Upper lobe of left lung (tissue), 6 donors: Measurements from ENCODE around the gene KCNJ15. TPM values are rescaled to one million over a fixed set of nuclear protein-coding genes. Genes with fewer than 3 reads are reported as not detected.
A peak's percentile ranks its signal among the peaks of the same experiment; 100 is the strongest.

Source experiments
- ATAC-seq, 2 donors: fragments of 200-7000 bp; cut with Tn5 transposase; one replicate each; pipeline ENCODE4 v1.9.1; 2022; ENCODE audit warnings: mild to moderate bottlenecking in 2 of 2, moderate library complexity in 2 of 2; ENCODE audit not compliant: low FRiP score in 2 of 2
- DNase-seq, 2 donors: peaks; one replicate each; pipeline ENCODE4 v3.0.0-alpha.2; 2019 to 2020
- H3K27ac ChIP-seq, 4 donors: fragments of 200-600 bp; sonication (generic); one replicate each; pipeline ENCODE4 v1.5.1; 2016 to 2019
- H3K27me3 ChIP-seq, 4 donors: fragments of 200-600 bp; sonication (generic); one replicate each; pipeline ENCODE4 v1.5.1; 2017 to 2019
- H3K36me3 ChIP-seq, 4 donors: fragments of 200-600 bp; sonication (generic); one replicate each; pipeline ENCODE4 v1.5.1; 2016 to 2019
- H3K4me1 ChIP-seq, 4 donors: fragments of 200-600 bp; sonication (generic); one replicate each; pipeline ENCODE4 v1.5.1; 2018 to 2019
- H3K4me3 ChIP-seq, 4 donors: fragments of 200-600 bp; sonication (generic); one replicate each; pipeline ENCODE4 v1.5.1; 2017 to 2019; ENCODE audit warnings: mild to moderate bottlenecking in 2 of 4, moderate library complexity in 1 of 4
- H3K9me3 ChIP-seq, 4 donors: fragments of 200-600 bp; sonication (generic); one replicate each; pipeline ENCODE4 v1.5.1; 2018 to 2019
- CTCF ChIP-seq, 6 experiments: fragments of 450-650 bp in 4 of 6; fragments of 200-600 bp in 2 of 6; sonication (generic) in 2 of 6; IDR thresholded peaks; one replicate each; pipeline ENCODE4 v1.5.1; 2016 to 2019; ENCODE audit warnings: antibody characterized with exemption in 6 of 6
- EP300 ChIP-seq, 4 donors: sonication (generic); formaldehyde crosslinking; IDR thresholded peaks; one replicate each; pipeline ENCODE4 v1.5.1; 2017; ENCODE audit warnings: antibody characterized with exemption in 4 of 4, control low read depth in 2 of 4
- POLR2A ChIP-seq, 4 donors: fragments of 450-650 bp; IDR thresholded peaks; one replicate each; pipeline ENCODE4 v1.5.1; 2016 to 2017; ENCODE audit warnings: antibody characterized with exemption in 4 of 4, mild to moderate bottlenecking in 2 of 4
- POLR2AphosphoS5 ChIP-seq, 2 donors: sonication (generic); formaldehyde crosslinking; IDR thresholded peaks; one replicate each; pipeline ENCODE4 v1.5.1; 2017; ENCODE audit warnings: antibody characterized with exemption in 2 of 2
- WGBS, 2 donors: methylation state at CpG; one replicate each; pipeline ENCODE4 v1.1.5; 2017 to 2018; 5-methylcytosine and 5-hydroxymethylcytosine counted together
- total RNA-seq, 6 donors: library from RNA; depleted of rRNA in 4 of 6; stranded (reverse); fragments of >200 nt in 4 of 6; gene quantifications; one replicate each; pipeline versions ENCODE4 v1.1.0 to v1.2.1, GENCODE V29; 2016 to 2021
- donor health status: DM: no; HTN: no; CAD: no; lungs with moderate emphysema.
- donor health status: DM: no; HTN: yes; CAD: no; lungs with severe emphysema.

KCNJ15 gene
- total RNA-seq, 6 donors from 2014 or later = 17.9 to 93.0 (median 48.6) TPM

- peak; percentile 91 to 96 (median 94) for TF ChIP-seq CTCF (IDR thresholded peaks at IDR 0.05)
- TF ChIP-seq EP300 (IDR thresholded peaks at IDR 0.05) = no peak
- TF ChIP-seq POLR2AphosphoS5 (IDR thresholded peaks at IDR 0.05) = peak in 1 of 2 donors; percentile 20
- no peak for TF ChIP-seq POLR2A (IDR thresholded peaks at IDR 0.05)
- Histone ChIP-seq H3K9me3 (peaks cover 7 to 19% (median 18%) of the 10 kb centered on the region in 4 donors), H3K4me3 (no peak overlapping the region), H3K27ac (peak overlapping the region; percentile 11 to 75 (median 50)), H3K4me1 (peaks cover 5 to 16% (median 10%) of the 10 kb centered on the region in 4 donors), H3K27me3 (no peaks in the 10 kb centered on the region), H3K36me3 (no peaks in the 10 kb centered on the region)
- peak; percentile 92 to 94 for ATAC-seq
- WGBS, 2 donors = 0 to 4% methylated on average over 7 of the region's 7 CpGs
- DNase-seq = peak in 1 of 2 donors; percentile 88
Measured at GRCh38 chr21:38219049-38219628, 37.7 kb upstream of the KCNJ15 start.

- Histone ChIP-seq H3K36me3 (no peaks in the 10 kb centered on the region), H3K4me1 (peaks cover 5 to 16% (median 10%) of the 10 kb centered on the region in 4 donors), H3K9me3 (peaks cover 19 to 30% (median 30%) of the 10 kb centered on the region in 4 donors), H3K27me3 (no peaks in the 10 kb centered on the region), H3K4me3 (no peak overlapping the region), H3K27ac (peak overlapping the region in 3 of 4 donors; percentile 8 to 71 (median 63))
- no peak for ATAC-seq
- 65 to 67% methylated on average over 5 of the region's 5 CpGs for WGBS, 2 donors
- TF ChIP-seq CTCF (IDR thresholded peaks at IDR 0.05) (no peak), POLR2A (IDR thresholded peaks at IDR 0.05) (no peak), EP300 (IDR thresholded peaks at IDR 0.05) (no peak), POLR2AphosphoS5 (IDR thresholded peaks at IDR 0.05) (no peak)
- no peak for DNase-seq
Measured at GRCh38 chr21:38220270-38220737, 36.5 kb upstream of the KCNJ15 start.

GRCh38 chr21:38221594-38221993, 35.2 kb upstream of the KCNJ15 start:
- ATAC-seq = no peak
- TF ChIP-seq POLR2AphosphoS5 (IDR thresholded peaks at IDR 0.05) (no peak), EP300 (IDR thresholded peaks at IDR 0.05) (no peak), POLR2A (IDR thresholded peaks at IDR 0.05) (no peak), CTCF (IDR thresholded peaks at IDR 0.05) (no peak)
- no peak overlapping the region for H3K4me3 ChIP-seq
- H3K36me3 ChIP-seq = no peaks in the 10 kb centered on the region
- H3K9me3 ChIP-seq = peaks cover 20 to 36% (median 30%) of the 10 kb centered on the region in 4 donors
- 0 to 48% methylated on average over 1 of the region's 1 CpG for WGBS, 2 donors
- peaks cover 5 to 16% (median 10%) of the 10 kb centered on the region in 4 donors for H3K4me1 ChIP-seq
- DNase-seq = no peak
- H3K27me3 ChIP-seq = no peaks in the 10 kb centered on the region
- H3K27ac ChIP-seq = no peak overlapping the region

GRCh38 chr21:38223893-38224540, 32.8 kb upstream of the KCNJ15 start:
- ATAC-seq (no peak), DNase-seq (no peak)
- peaks cover 5 to 11% (median 7%) of the 10 kb centered on the region in 4 donors for H3K4me1 ChIP-seq
- 84 to 95% methylated on average over 6 of the region's 6 CpGs for WGBS, 2 donors
- no peak overlapping the region for H3K4me3 ChIP-seq
- no peak overlapping the region for H3K27ac ChIP-seq
- no peak for TF ChIP-seq POLR2AphosphoS5 (IDR thresholded peaks at IDR 0.05)
- TF ChIP-seq POLR2A (IDR thresholded peaks at IDR 0.05) = no peak
- no peak for TF ChIP-seq CTCF (IDR thresholded peaks at IDR 0.05)
- TF ChIP-seq EP300 (IDR thresholded peaks at IDR 0.05) = no peak
- H3K9me3 ChIP-seq = peaks cover 25 to 41% (median 35%) of the 10 kb centered on the region in 4 donors
- H3K27me3 ChIP-seq = no peaks in the 10 kb centered on the region
- H3K36me3 ChIP-seq = no peaks in the 10 kb centered on the region
